Right lobe of liver (tissue), 6 donors: ENCODE data around the gene GCG. TPM values are rescaled to one million over a fixed set of nuclear protein-coding genes. Genes with fewer than 3 reads are reported as not detected.
A peak's percentile ranks its signal among the peaks of the same experiment; 100 is the strongest.

Experiments
- ATAC-seq, 4 donors: fragments of 200-7000 bp; cut with Tn5 transposase; one replicate each; pipeline ENCODE4 v1.9.1; 2020; ENCODE audit warnings: mild to moderate bottlenecking in 4 of 4, moderate library complexity in 4 of 4
- DNase-seq, 3 donors: peaks; one replicate each; pipeline ENCODE4 v3.0.0-alpha.2; 2020
- H3K27ac ChIP-seq, 3 donors: fragments of 200-600 bp; one replicate each; pipeline ENCODE4 v1.8.0; 2022
- H3K27me3 ChIP-seq, 2 donors: fragments of 200-600 bp; one replicate each; pipeline ENCODE4 v1.8.0; 2022
- H3K36me3 ChIP-seq, 4 donors: fragments of 200-600 bp; sonication (generic) in 1 of 4; one replicate each; pipeline versions ENCODE4 v1.5.1 to v1.8.0; 2017 to 2022; ENCODE audit warnings: control low read depth in 1 of 4
- H3K4me1 ChIP-seq, 4 donors: fragments of 200-600 bp; sonication (generic) in 1 of 4; one replicate each; pipeline versions ENCODE4 v1.5.1 to v1.8.0; 2017 to 2022; ENCODE audit warnings: control low read depth in 1 of 4
- H3K4me3 ChIP-seq, 3 donors: fragments of 200-600 bp; one replicate each; pipeline ENCODE4 v1.8.0; 2022
- H3K9me3 ChIP-seq, 4 donors: fragments of 200-600 bp; sonication (generic) in 1 of 4; one replicate each; pipeline versions ENCODE4 v1.5.1 to v1.8.0; 2017 to 2022; ENCODE audit warnings: control low read depth in 1 of 4
- POLR2A ChIP-seq: fragments of 450-650 bp; IDR thresholded peaks from one replicate; pipeline ENCODE4 v1.6.1; 2017; ENCODE audit warnings: antibody characterized with exemption, mild to moderate bottlenecking
- WGBS: methylation state at CpG from one replicate; pipeline ENCODE4 v1.1.6; 2018; ENCODE audit warnings: low coverage, low lambda C conversion rate; ENCODE audit not compliant: insufficient coverage; ENCODE audit errors: missing lambda C conversion rate; 5-methylcytosine and 5-hydroxymethylcytosine counted together
- intact Hi-C, 2 donors: fragments of 100-400 bp; cut with DNase I; formaldehyde crosslinking; loops; one replicate each; pipeline versions ENCODE4 v1.11.2 to v1.14.1; 2022
- total RNA-seq, 6 experiments: library from RNA; depleted of rRNA in 2 of 6; stranded (reverse); fragments of >200 nt in 2 of 6; fragmentation: NEBNext Ultra II Directional in 3 of 6; extraction: Animal tissue kit (Norgen Biotek cat#: 25700) in 3 of 6; gene quantifications; one replicate each; pipeline versions ENCODE4 v1.1.0 to v1.2.4, GENCODE V29; 2016 to 2023
- TF ChIP-seq, protein P1 (sequence below), 4 donors: fragments of 200-600 bp in 3 of 4; fragments of 450-650 bp in 1 of 4; IDR thresholded peaks; one replicate each; pipeline versions ENCODE4 v1.5.1 to v1.8.0; 2016 to 2022; ENCODE audit warnings: antibody characterized with exemption in 4 of 4, mild to moderate bottlenecking in 2 of 4
- donor health status: DM: no; HTN: yes; CAD: no.
- donor health status: DM: no; HTN: no; CAD: no.
- donor health status: DM: no; HTN: no; CAD: no.
- donor health status: DM: no; HTN: yes; CAD: no.
- donor health status: DM: no; HTN: yes; CAD: no.

Gene GCG
- total RNA-seq, 6 experiments from 2014 or later, result not detected

DNA sequence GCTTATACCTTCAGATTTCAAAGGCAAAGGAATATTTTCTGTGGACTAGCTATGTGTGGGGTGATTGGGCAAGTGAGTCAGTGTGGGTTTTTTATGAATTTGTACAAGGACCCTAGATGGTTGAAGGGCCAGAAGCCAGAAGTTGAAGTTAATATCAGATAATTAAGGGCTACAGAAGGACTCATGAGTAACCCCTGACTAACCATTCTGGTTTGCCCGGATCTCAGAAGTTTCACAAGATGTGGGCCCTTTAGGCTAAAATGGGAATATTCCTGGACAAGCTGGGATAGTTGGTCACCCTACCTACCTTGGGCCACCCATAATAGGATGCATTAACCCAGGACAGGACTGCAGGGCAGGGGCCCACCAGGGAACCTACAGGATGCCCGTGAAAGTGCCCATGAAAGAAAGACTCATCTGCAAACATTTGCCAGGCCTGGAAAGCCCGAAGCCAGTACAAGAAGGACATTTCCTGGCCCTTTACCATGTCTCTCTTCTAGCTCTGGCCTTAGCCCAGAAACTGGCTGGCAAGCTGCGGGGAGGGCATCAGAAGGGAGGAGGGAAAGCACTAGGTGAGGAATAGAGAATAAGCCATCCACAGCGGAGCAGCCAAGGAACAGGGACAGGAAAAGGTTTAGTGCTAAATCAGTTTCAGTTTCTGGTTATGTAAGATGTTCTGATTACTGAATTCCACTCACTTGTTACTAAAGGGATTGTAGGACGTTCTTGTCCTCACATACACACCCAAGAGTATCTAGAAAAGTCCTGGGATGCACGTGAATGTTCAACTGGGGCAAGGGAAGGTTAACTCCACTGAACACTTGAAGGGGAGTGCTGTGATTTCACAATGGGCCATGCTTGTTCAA, 33.6 kb downstream of the GCG start:
- peak in 2 of 3 donors; percentile 42 to 67 for DNase-seq
- Histone ChIP-seq H3K27ac (peak overlapping the region in 2 of 3 donors; percentile 10 to 37), H3K36me3 (no peaks in the 10 kb centered on the region), H3K4me3 (no peak overlapping the region), H3K9me3 (no peaks in the 10 kb centered on the region), H3K4me1 (peaks cover 0 to 19% (median 1%) of the 10 kb centered on the region in 4 donors), H3K27me3 (no peaks in the 10 kb centered on the region)
- no peak for TF ChIP-seq POLR2A
- TF ChIP-seq, protein P1, sequence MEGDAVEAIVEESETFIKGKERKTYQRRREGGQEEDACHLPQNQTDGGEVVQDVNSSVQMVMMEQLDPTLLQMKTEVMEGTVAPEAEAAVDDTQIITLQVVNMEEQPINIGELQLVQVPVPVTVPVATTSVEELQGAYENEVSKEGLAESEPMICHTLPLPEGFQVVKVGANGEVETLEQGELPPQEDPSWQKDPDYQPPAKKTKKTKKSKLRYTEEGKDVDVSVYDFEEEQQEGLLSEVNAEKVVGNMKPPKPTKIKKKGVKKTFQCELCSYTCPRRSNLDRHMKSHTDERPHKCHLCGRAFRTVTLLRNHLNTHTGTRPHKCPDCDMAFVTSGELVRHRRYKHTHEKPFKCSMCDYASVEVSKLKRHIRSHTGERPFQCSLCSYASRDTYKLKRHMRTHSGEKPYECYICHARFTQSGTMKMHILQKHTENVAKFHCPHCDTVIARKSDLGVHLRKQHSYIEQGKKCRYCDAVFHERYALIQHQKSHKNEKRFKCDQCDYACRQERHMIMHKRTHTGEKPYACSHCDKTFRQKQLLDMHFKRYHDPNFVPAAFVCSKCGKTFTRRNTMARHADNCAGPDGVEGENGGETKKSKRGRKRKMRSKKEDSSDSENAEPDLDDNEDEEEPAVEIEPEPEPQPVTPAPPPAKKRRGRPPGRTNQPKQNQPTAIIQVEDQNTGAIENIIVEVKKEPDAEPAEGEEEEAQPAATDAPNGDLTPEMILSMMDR (IDR thresholded peaks at IDR 0.05), result no peak
- intact Hi-C loops, result loop anchor here in 1 of 2 donors (5.0 kb wide), 1 partner anchor 111 kb away; no protein-coding TSS in a partner anchor
- WGBS, result 29% methylated on average over 6 of the region's 7 CpGs
- peak; percentile 60 to 80 (median 70) for ATAC-seq

DNA sequence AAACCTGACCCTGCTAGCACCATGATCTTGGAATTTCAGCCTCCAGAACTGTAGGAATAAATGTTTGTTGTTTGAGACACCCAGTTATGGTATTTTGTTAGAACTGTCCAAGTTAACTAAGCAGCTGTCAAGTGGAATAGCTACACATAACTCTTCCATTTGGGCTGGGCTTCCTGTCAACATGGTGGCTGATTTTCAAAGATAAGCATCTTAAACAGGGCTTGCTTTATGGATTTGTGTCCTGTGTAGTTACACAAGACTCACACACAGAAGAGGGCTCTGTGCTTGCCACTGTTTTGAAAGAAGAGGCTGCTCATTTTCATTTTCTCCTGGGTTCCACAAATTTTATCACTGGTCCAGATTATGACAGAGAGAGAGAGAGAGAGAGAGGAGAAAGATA, 35.7 kb downstream of the GCG start:
- no peaks in the 10 kb centered on the region for H3K27me3 ChIP-seq
- H3K9me3 ChIP-seq, result no peaks in the 10 kb centered on the region
- no peak overlapping the region for H3K4me3 ChIP-seq
- no peaks in the 10 kb centered on the region for H3K36me3 ChIP-seq
- no peak for TF ChIP-seq POLR2A
- TF ChIP-seq, protein P1 (IDR thresholded peaks at IDR 0.05), result no peak
- DNase-seq (no peak), ATAC-seq (no peak)
- peaks cover 0 to 32% (median 6%) of the 10 kb centered on the region in 4 donors for H3K4me1 ChIP-seq
- no peak overlapping the region for H3K27ac ChIP-seq
- intact Hi-C loops, result loop anchor here in 1 of 2 donors (5.0 kb wide), 1 partner anchor 109 kb away; no protein-coding TSS in a partner anchor

DNA sequence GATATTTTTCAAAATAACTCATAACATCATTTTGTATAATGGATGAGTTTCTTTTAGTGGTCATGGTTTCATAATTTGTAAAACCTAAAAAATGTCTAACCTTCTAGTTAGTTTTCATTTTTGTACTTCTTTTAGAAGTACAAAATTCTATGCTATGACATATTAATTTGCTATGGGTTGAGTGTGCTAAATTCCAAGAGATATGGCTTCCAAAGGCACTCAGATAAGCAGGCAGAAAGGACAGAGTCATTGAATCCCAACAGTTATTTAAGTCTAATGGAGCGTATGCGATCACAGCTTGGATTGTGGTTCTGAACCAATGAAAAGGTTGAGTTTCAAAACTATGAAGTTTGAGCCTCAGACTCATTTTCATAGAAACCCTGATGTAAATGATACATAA, 37.0 kb downstream of the GCG start:
- intact Hi-C loops, result loop anchor here in 1 of 2 donors (5.0 kb wide), 1 partner anchor 108 kb away; no protein-coding TSS in a partner anchor
- Histone ChIP-seq H3K4me3 (no peak overlapping the region), H3K27me3 (no peaks in the 10 kb centered on the region), H3K9me3 (no peaks in the 10 kb centered on the region), H3K4me1 (peaks cover 0 to 32% (median 6%) of the 10 kb centered on the region in 4 donors), H3K36me3 (no peaks in the 10 kb centered on the region), H3K27ac (no peak overlapping the region)
- DNase-seq (no peak), ATAC-seq (no peak)
- 100% methylated on average over 2 of the region's 2 CpGs for WGBS
- no peak for TF ChIP-seq POLR2A
- TF ChIP-seq, protein P1 (IDR thresholded peaks at IDR 0.05), result no peak

DNA sequence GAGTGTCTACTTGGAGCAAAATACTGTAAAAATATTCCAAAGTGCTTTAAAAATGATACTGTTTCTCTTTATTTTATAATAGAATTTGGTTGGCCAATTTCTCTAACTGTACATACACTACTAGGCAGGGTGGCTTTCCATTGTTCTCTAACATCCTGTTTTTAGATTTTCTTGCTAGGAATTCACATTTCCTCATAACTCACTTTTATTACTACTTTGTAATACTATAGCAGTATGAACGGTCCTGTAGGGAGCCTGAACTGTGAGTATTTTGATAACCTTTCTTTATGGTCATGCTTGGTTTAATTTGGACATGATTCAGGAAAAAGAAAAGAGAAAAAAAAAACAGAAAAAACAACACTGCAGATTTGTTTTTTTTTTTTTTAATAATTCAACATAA, 37.8 kb downstream of the GCG start:
- no peak for TF ChIP-seq POLR2A
- TF ChIP-seq, protein P1 (IDR thresholded peaks at IDR 0.05), result no peak

More for the DNA sequence above, 37.8 kb downstream of the GCG start:
- WGBS, result 5% methylated on average over 1 of the region's 1 CpG
- H3K27me3 ChIP-seq, result no peaks in the 10 kb centered on the region
- H3K36me3 ChIP-seq, result no peaks in the 10 kb centered on the region
- no peaks in the 10 kb centered on the region for H3K9me3 ChIP-seq
- DNase-seq (no peak), ATAC-seq (peak; percentile 33 to 56 (median 47))
- H3K4me3 ChIP-seq, result no peak overlapping the region
- H3K27ac ChIP-seq, result no peak overlapping the region
- H3K4me1 ChIP-seq, result peaks cover 0 to 32% (median 6%) of the 10 kb centered on the region in 4 donors
- intact Hi-C loops, result no loop called here
